ENCODE results near the gene RANBP6.

DNA sequence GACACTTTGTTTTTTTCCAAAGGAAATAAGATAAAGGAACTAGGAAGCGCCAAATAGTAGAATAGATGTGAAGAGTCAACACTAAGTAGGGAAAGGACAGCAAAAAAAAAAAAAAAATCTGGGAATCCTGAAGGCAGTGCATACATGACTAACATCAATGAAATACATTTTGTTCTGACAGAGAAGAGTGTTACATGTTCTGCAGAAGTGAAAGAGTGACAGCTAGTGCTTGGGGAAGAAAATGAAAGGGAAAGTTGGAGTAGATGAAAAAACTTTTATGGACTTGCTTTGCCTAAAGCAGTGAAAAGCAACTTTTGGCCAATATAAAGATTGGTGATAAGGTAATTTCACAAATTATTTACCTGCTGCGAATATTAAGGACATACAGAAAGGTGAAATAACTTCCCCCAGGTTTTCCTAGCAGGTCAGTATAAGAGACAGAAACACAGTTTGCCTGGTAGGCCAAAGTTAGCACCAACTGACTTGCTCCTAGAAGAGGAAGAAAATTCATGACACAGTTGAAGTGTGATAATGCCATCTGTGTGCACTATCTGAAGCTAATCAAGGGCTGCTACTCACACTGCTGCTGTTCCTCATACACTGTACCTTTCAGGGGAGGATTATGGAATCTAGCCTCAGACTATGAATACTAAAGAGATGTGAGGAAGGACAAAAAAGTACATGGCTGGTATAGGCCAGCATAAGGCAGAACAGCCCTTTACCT, 38.6 kb downstream of the RANBP6 start:
- TF ChIP-seq POLR2A (IDR thresholded peaks at IDR 0.05), result no peak
- TF ChIP-seq, protein P1, sequence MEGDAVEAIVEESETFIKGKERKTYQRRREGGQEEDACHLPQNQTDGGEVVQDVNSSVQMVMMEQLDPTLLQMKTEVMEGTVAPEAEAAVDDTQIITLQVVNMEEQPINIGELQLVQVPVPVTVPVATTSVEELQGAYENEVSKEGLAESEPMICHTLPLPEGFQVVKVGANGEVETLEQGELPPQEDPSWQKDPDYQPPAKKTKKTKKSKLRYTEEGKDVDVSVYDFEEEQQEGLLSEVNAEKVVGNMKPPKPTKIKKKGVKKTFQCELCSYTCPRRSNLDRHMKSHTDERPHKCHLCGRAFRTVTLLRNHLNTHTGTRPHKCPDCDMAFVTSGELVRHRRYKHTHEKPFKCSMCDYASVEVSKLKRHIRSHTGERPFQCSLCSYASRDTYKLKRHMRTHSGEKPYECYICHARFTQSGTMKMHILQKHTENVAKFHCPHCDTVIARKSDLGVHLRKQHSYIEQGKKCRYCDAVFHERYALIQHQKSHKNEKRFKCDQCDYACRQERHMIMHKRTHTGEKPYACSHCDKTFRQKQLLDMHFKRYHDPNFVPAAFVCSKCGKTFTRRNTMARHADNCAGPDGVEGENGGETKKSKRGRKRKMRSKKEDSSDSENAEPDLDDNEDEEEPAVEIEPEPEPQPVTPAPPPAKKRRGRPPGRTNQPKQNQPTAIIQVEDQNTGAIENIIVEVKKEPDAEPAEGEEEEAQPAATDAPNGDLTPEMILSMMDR (IDR thresholded peaks at IDR 0.05 in 4 of 5, conservative IDR thresholded peaks at IDR 0.05 in 1 of 5), result no peak
